Loucy (cell line): ENCODE measurements around the gene AJAP1.

Experiments used
- H2AFZ ChIP-seq: fragments of 200-600 bp; sonication (generic); 2 replicates; pipeline ENCODE4 v1.6.0; 2016; ENCODE audit warnings: antibody characterized with exemption, mild to moderate bottlenecking, low read length, moderate library complexity
- H3F3A ChIP-seq: fragments of 200-600 bp; 2 replicates; pipeline ENCODE4 v1.6.0; 2016; ENCODE audit warnings: antibody characterized with exemption, low read depth, mild to moderate bottlenecking
- H3K27me3 ChIP-seq: fragments of 200-600 bp; sonication (generic); 2 replicates; pipeline ENCODE4 v1.6.1; 2014; ENCODE audit warnings: low read length, mild to moderate bottlenecking; ENCODE audit not compliant: insufficient read depth, poor library complexity, severe bottlenecking
- H3K36me3 ChIP-seq: fragments of 200-600 bp; sonication (generic); 2 replicates; pipeline ENCODE4 v1.6.1; 2016; ENCODE audit warnings: low read length; ENCODE audit not compliant: insufficient read depth
- H3K4me1 ChIP-seq: fragments of 200-600 bp; sonication (generic); 2 replicates; pipeline ENCODE4 v1.5.1; 2014; ENCODE audit warnings: low read length, mild to moderate bottlenecking; ENCODE audit not compliant: insufficient read depth, poor library complexity, severe bottlenecking
- H3K4me2 ChIP-seq: fragments of 200-600 bp; sonication (generic); 2 replicates; pipeline ENCODE4 v1.6.0; 2014; ENCODE audit warnings: antibody characterized with exemption, low read length, low read depth, mild to moderate bottlenecking; ENCODE audit not compliant: poor library complexity, severe bottlenecking
- H3K4me3 ChIP-seq: fragments of 200-600 bp; sonication (generic); 2 replicates; pipeline ENCODE4 v1.5.1; 2014; ENCODE audit warnings: low read length, mild to moderate bottlenecking, mixed read lengths; ENCODE audit not compliant: poor library complexity, severe bottlenecking
- H3K79me2 ChIP-seq: fragments of 200-600 bp; sonication (generic); 2 replicates; pipeline ENCODE4 v1.6.1; 2014; ENCODE audit warnings: low read length; ENCODE audit not compliant: insufficient read depth
- H3K9ac ChIP-seq: fragments of 200-600 bp; sonication (generic); 2 replicates; pipeline ENCODE4 v1.6.0; 2014; ENCODE audit warnings: mild to moderate bottlenecking, low read depth, low read length, moderate library complexity; ENCODE audit not compliant: poor library complexity, severe bottlenecking
- H3K9me2 ChIP-seq: fragments of 200-600 bp; sonication (generic); replicated peaks from 2 replicates; pipeline ENCODE4 v1.6.1; 2016; ENCODE audit warnings: low read depth, low read length, mixed read lengths
- H3K9me3 ChIP-seq: fragments of 200-600 bp; sonication (generic); 2 replicates; pipeline ENCODE4 v1.6.1; 2014; ENCODE audit warnings: mild to moderate bottlenecking, antibody characterized with exemption, low read length, low read depth; ENCODE audit not compliant: insufficient read depth
- H4K20me1 ChIP-seq: fragments of 200-600 bp; sonication (generic); 2 replicates; pipeline ENCODE4 v1.6.0; 2014; ENCODE audit warnings: antibody characterized with exemption, low read length, mild to moderate bottlenecking; ENCODE audit not compliant: insufficient read depth, poor library complexity, severe bottlenecking
- CTCF ChIP-seq: fragments of 200-600 bp; sonication (generic); conservative IDR thresholded peaks from 2 replicates; pipeline ENCODE4 v1.5.1; 2014; ENCODE audit warnings: mild to moderate bottlenecking, antibody characterized with exemption, low read length
- EZH2phosphoT487 ChIP-seq: fragments of 200-600 bp; IDR thresholded peaks from 2 replicates; pipeline ENCODE4 v1.6.1; 2018; ENCODE audit warnings: antibody characterized with exemption, mild to moderate bottlenecking, moderate library complexity, borderline replicate concordance

Gene AJAP1

GRCh38 chr1:4693891-4694290, 39.5 kb downstream of the AJAP1 start:
- H3F3A ChIP-seq, result no peaks in the 10 kb centered on the region
- H3K79me2 ChIP-seq, result no peaks in the 10 kb centered on the region
- TF ChIP-seq EZH2phosphoT487 (no peak), CTCF (no peak)

DNA sequence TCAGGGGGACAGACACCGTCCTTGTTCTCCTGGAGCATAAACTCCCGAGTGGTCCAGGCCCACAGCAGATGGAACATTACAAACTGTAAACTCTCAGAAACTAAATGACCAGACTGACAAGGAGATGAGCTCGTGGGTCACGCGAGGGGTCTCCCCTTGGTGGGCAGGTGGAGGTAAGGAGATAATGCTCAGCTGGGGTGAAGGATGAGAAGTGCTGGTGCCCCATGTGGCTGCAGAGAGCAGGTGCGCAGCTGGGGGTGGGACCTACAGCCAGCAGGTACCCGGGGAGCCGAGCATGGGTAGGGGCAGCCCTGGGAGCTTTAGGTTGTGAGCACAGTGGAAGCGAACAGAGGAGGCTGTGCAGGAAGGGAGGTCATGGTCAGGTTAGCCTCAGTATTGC, 40.1 kb downstream of the AJAP1 start:
- no peaks in the 10 kb centered on the region for H3K4me1 ChIP-seq
- H3F3A ChIP-seq, result no peaks in the 10 kb centered on the region
- H2AFZ ChIP-seq, result no peak overlapping the region
- H4K20me1 ChIP-seq, result no peaks in the 10 kb centered on the region
- no peaks in the 10 kb centered on the region for H3K36me3 ChIP-seq
- H3K9ac ChIP-seq, result no peak overlapping the region
- no peak overlapping the region for H3K4me2 ChIP-seq
- no peak for TF ChIP-seq CTCF
- TF ChIP-seq EZH2phosphoT487, result no peak
- no peak overlapping the region for H3K4me3 ChIP-seq
- no peaks in the 10 kb centered on the region for H3K79me2 ChIP-seq
- peaks cover 11% of the 10 kb centered on the region; the same call in 1 of the 2 replicates for H3K9me3 ChIP-seq
- no peaks in the 10 kb centered on the region for H3K9me2 ChIP-seq
- H3K27me3 ChIP-seq, result no peaks in the 10 kb centered on the region

More at GRCh38 chr1:4693891-4694290, 39.5 kb downstream of the AJAP1 start:
- H3K36me3 ChIP-seq, result no peaks in the 10 kb centered on the region
- H3K9me2 ChIP-seq, result no peaks in the 10 kb centered on the region
- H3K4me1 ChIP-seq, result no peaks in the 10 kb centered on the region
- no peak overlapping the region for H3K4me3 ChIP-seq
- H3K9ac ChIP-seq, result no peak overlapping the region
- no peak overlapping the region for H2AFZ ChIP-seq
- H3K27me3 ChIP-seq, result no peaks in the 10 kb centered on the region
- no peak overlapping the region for H3K4me2 ChIP-seq
- H4K20me1 ChIP-seq, result no peaks in the 10 kb centered on the region
- peaks cover 11% of the 10 kb centered on the region; the same call in 1 of the 2 replicates for H3K9me3 ChIP-seq

DNA sequence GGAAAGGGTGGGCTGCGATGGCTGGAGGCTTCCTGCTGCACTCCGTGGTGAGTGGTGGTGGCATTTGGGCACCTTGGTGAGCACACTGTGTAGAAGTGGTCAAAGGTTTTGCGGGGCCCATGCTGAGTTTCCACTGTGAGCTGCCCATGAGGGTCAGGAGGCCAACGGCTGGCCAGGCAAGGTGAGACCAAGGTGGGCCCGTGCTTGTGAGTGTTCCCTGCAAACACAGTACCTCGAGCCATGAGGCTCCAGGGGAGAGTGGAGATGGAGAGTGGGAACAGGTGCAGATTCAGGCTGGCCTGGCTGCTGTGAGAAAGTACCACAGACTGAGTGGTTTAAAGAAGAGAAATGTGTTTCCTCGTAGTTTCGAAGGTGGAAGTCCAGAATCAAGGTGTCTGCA, 40.8 kb downstream of the AJAP1 start:
- no peaks in the 10 kb centered on the region for H3K9me2 ChIP-seq
- H3K9me3 ChIP-seq, result peaks cover 10% of the 10 kb centered on the region; the same call in 1 of the 2 replicates
- H3K27me3 ChIP-seq, result no peaks in the 10 kb centered on the region
- no peaks in the 10 kb centered on the region for H3F3A ChIP-seq
- no peak overlapping the region for H3K4me3 ChIP-seq
- H3K4me1 ChIP-seq, result no peaks in the 10 kb centered on the region
- no peaks in the 10 kb centered on the region for H3K36me3 ChIP-seq
- H3K9ac ChIP-seq, result no peak overlapping the region
- TF ChIP-seq EZH2phosphoT487 (no peak), CTCF (no peak)
- no peak overlapping the region for H2AFZ ChIP-seq
- no peaks in the 10 kb centered on the region for H3K79me2 ChIP-seq
- no peak overlapping the region for H3K4me2 ChIP-seq
- no peaks in the 10 kb centered on the region for H4K20me1 ChIP-seq
